Brain microvascular endothelial cell (primary cell): Measurements from ENCODE around the gene LRRTM4.

ENCODE experiments used
- DNase-seq: peaks from one replicate; pipeline ENCODE4 v3.0.0-alpha.2; 2020
- H3K27ac ChIP-seq: fragments of 250-450 bp; sonication (Bioruptor Pico); 2 replicates; pipeline ENCODE4 v1.5.1; 2020; ENCODE audit warnings: mild to moderate bottlenecking, moderate library complexity
- H3K27me3 ChIP-seq: fragments of 250-450 bp; sonication (Bioruptor Pico); replicated peaks from 2 replicates; pipeline ENCODE4 v1.5.1; 2020; ENCODE audit warnings: mild to moderate bottlenecking
- H3K36me3 ChIP-seq: fragments of 250-450 bp; sonication (Bioruptor Pico); replicated peaks from 2 replicates; pipeline ENCODE4 v1.5.1; 2020; ENCODE audit warnings: mild to moderate bottlenecking
- H3K4me3 ChIP-seq: 2 replicates; pipeline ENCODE4 v1.5.1; 2011; ENCODE audit warnings: low read depth, mild to moderate bottlenecking, control low read depth, low read length, moderate library complexity
- in situ Hi-C: cut with HindIII; loops from 2 replicates; pipeline ENCODE4 v1.10.0; 2017; ENCODE audit warnings: low sequenced_read_pairs, low pct_ligation_motif_present
- TF ChIP-seq, protein P1 (sequence below): IDR thresholded peaks from 2 replicates; pipeline ENCODE4 v1.5.1; 2011; ENCODE audit warnings: low read depth, mild to moderate bottlenecking, moderate library complexity, low read length, control low read depth, inconsistent platforms; ENCODE audit errors: missing control alignments

LRRTM4 gene

GRCh38 chr2:76930056-76930744 lies 592.0 kb downstream of the LRRTM4 start:
- H3K36me3 ChIP-seq, result no peaks in the 10 kb centered on the region
- H3K27me3 ChIP-seq, result no peaks in the 10 kb centered on the region
- DNase-seq, result no peak
- H3K27ac ChIP-seq, result no peak overlapping the region
- H3K4me3 ChIP-seq, result no peak overlapping the region
- TF ChIP-seq, protein P1, sequence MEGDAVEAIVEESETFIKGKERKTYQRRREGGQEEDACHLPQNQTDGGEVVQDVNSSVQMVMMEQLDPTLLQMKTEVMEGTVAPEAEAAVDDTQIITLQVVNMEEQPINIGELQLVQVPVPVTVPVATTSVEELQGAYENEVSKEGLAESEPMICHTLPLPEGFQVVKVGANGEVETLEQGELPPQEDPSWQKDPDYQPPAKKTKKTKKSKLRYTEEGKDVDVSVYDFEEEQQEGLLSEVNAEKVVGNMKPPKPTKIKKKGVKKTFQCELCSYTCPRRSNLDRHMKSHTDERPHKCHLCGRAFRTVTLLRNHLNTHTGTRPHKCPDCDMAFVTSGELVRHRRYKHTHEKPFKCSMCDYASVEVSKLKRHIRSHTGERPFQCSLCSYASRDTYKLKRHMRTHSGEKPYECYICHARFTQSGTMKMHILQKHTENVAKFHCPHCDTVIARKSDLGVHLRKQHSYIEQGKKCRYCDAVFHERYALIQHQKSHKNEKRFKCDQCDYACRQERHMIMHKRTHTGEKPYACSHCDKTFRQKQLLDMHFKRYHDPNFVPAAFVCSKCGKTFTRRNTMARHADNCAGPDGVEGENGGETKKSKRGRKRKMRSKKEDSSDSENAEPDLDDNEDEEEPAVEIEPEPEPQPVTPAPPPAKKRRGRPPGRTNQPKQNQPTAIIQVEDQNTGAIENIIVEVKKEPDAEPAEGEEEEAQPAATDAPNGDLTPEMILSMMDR, result no peak
- in situ Hi-C loops, result no loop called here

DNA sequence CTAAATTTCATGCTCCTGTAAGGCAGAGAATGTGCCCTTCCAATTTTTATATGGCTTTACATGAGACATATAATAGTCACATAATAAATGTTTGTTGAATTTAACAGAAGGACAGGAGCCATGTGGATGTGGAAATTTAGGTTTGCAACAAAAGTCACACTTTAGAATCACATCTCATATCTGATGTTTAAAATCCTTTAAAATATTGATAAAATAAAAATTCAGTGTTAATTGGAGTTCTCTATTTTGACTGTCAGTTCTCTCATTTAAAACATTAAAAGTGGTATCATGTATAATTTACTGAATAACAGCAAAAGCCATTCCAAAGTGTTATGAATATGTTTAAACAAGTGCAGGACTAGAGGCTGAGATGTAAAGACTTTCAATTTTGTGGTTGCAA lies 594.1 kb downstream of the LRRTM4 start:
- Histone ChIP-seq H3K4me3 (no peak overlapping the region), H3K27me3 (no peaks in the 10 kb centered on the region), H3K27ac (no peak overlapping the region), H3K36me3 (no peaks in the 10 kb centered on the region)
- in situ Hi-C loops, result no loop called here
- DNase-seq, result no peak
- TF ChIP-seq, protein P1, result no peak

- in situ Hi-C loops, result no loop called here
- no peak overlapping the region for H3K27ac ChIP-seq
- H3K27me3 ChIP-seq, result no peaks in the 10 kb centered on the region
- TF ChIP-seq, protein P1, result no peak
- H3K4me3 ChIP-seq, result no peak overlapping the region
- no peaks in the 10 kb centered on the region for H3K36me3 ChIP-seq
- no peak for DNase-seq
These were observed 601.2 kb downstream of the LRRTM4 start for GRCh38 chr2:76921006-76921405.

DNA sequence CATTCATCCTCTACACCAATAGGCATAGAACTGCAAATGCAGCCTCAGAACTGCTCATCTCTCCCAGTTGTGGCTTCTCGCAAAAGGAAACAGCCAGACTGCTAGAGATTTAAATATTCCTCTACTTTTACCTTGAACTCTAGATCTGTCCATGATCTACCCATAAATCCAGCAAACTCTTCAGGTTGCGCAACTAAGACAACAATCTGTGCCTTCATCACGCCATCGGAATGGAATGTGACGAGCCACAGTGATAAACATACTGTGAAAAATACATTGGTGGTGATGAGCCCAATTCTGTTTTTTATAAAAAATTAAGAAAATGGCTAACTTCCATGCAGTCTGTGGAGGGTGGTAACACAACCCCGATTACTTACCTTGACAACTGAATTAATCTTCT lies 626.7 kb downstream of the LRRTM4 start:
- H3K4me3 ChIP-seq, result no peak overlapping the region
- H3K27ac ChIP-seq, result no peak overlapping the region
- no peaks in the 10 kb centered on the region for H3K36me3 ChIP-seq
- DNase-seq, result no peak
- in situ Hi-C loops, result no loop called here
- TF ChIP-seq, protein P1, result no peak
- no peaks in the 10 kb centered on the region for H3K27me3 ChIP-seq

GRCh38 chr2:76870581-76870980 lies 651.6 kb downstream of the LRRTM4 start:
- Histone ChIP-seq H3K27me3 (no peaks in the 10 kb centered on the region), H3K36me3 (no peaks in the 10 kb centered on the region), H3K4me3 (no peak overlapping the region), H3K27ac (peak overlapping the region; percentile 56)
- in situ Hi-C loops, result no loop called here
- DNase-seq, result peak; percentile 9
- TF ChIP-seq, protein P1, result no peak

DNA sequence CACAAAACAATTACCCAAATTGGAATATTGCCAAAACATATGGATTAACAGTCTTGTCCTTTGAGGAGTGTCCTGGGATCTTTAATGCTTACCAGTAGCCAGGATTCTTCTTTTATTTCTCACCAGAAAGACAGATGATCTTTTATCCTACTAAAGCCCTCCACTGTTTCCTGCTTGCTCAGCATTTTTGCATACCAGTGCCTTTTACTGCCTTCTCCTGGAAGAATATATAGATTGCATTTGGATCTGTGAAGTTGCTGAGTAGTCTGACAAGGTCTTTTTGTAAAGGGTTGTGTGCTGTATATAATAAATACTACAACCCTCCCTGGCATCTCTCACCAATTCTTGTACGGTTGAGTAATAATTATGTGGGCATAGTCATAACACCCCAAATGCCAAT lies 652.2 kb downstream of the LRRTM4 start:
- in situ Hi-C loops, result no loop called here

More for the DNA sequence above, 652.2 kb downstream of the LRRTM4 start:
- peak overlapping the region; percentile 56 for H3K27ac ChIP-seq
- H3K27me3 ChIP-seq, result no peaks in the 10 kb centered on the region
- no peak for DNase-seq
- H3K4me3 ChIP-seq, result no peak overlapping the region
- TF ChIP-seq, protein P1, result no peak
- H3K36me3 ChIP-seq, result no peaks in the 10 kb centered on the region
